GM12878 (cell line): ENCODE data around the gene FOXI1. TPM values are rescaled to one million over a fixed set of nuclear protein-coding genes. Genes with fewer than 3 reads are reported as not detected.

Source experiments
- ATAC-seq: fragments of 200-7000 bp; cut with Tn5 transposase; 3 replicates; pipeline ENCODE4 v1.9.1; 2020; ENCODE audit warnings: mild to moderate bottlenecking, moderate library complexity
- BruUV-seq: library from RNA; stranded (reverse); fragments of 400-500 nt; replicated peaks from 2 replicates; lab custom pipeline; 2021; lab: Mats Ljungman, UMichigan
- CTCF ChIA-PET: fragments of 300-600 bp; sonication (Branson Sonifier 250); formaldehyde crosslinking; extraction: SDS; loops from one replicate; lab custom pipeline; 2021; ENCODE audit warnings: inconsistent platforms; lab: Yijun Ruan, JAX
- POLR2A ChIA-PET: fragments of 350-600 bp; formaldehyde crosslinking; extraction: SDS; loops from one replicate; lab custom pipeline; 2021; ENCODE audit warnings: inconsistent platforms; lab: Charles Lee
- RAD21 ChIA-PET: fragments of 300-600 bp; sonication (Branson Sonifier 250); formaldehyde crosslinking; loops from one replicate; lab custom pipeline; 2023; ENCODE audit warnings: antibody characterized with exemption; ENCODE audit not compliant: unreplicated experiment; lab: Charles Lee
- SMC1A ChIA-PET: fragments of 300-600 bp; sonication (Branson Sonifier 250); formaldehyde crosslinking; loops from one replicate; lab custom pipeline; 2023; ENCODE audit not compliant: unreplicated experiment, uncharacterized antibody; lab: Charles Lee
- DNase-seq: peaks from one replicate; pipeline ENCODE4 v3.0.0-alpha.2; 2011; ENCODE audit warnings: low read depth, low spot score
- FAIRE-seq: peaks from 3 replicates; lab custom pipeline; 2011; peaks lifted over from hg19 to GRCh38; lab: Jason Lieb, UNC
- H2AFZ ChIP-seq: 2 replicates; pipeline ENCODE4 v1.6.0; 2011; ENCODE audit warnings: low read depth, low read length, control low read depth; ENCODE audit not compliant: control insufficient read depth
- H3K27ac ChIP-seq: 2 replicates; pipeline ENCODE4 v1.5.1; 2011; ENCODE audit warnings: control low read depth; ENCODE audit not compliant: control insufficient read depth, insufficient read depth
- H3K27me3 ChIP-seq, 2 experiments: replicated peaks in 1 of 2; 2 replicates each; pipeline versions ENCODE4 v1.6.0 to v1.6.1; 2011; ENCODE audit warnings: low read length in 1 of 2; ENCODE audit not compliant: control insufficient read depth in 2 of 2, insufficient read depth in 2 of 2
- H3K36me3 ChIP-seq, 2 experiments: 2 replicates each; pipeline ENCODE4 v1.5.1; 2011; ENCODE audit warnings: low read length in 1 of 2; ENCODE audit not compliant: control insufficient read depth in 2 of 2, insufficient read depth in 2 of 2
- H3K4me1 ChIP-seq: 2 replicates; pipeline ENCODE4 v1.6.1; 2011; ENCODE audit warnings: mild to moderate bottlenecking, low read length, moderate library complexity, mixed read lengths; ENCODE audit not compliant: control insufficient read depth, insufficient read depth
- H3K4me2 ChIP-seq: 2 replicates; pipeline ENCODE4 v1.6.0; 2011; ENCODE audit warnings: control low read depth; ENCODE audit not compliant: control insufficient read depth, insufficient read depth
- H3K4me3 ChIP-seq: fragments of 200-600 bp; sonication (generic); 2 replicates; pipeline ENCODE4 v1.5.1; 2016
- H3K79me2 ChIP-seq: 2 replicates; pipeline ENCODE4 v1.6.0; 2011; ENCODE audit warnings: low read length; ENCODE audit not compliant: control insufficient read depth, insufficient read depth
- H3K9ac ChIP-seq: 2 replicates; pipeline ENCODE4 v1.8.0; 2011; ENCODE audit warnings: low read length, control low read depth, mixed read lengths; ENCODE audit not compliant: control insufficient read depth, insufficient read depth
- H3K9me3 ChIP-seq: replicated peaks from 3 replicates; pipeline ENCODE4 v1.5.1; 2011; ENCODE audit warnings: mild to moderate bottlenecking, low read length; ENCODE audit not compliant: control insufficient read depth, insufficient read depth
- H4K20me1 ChIP-seq: 2 replicates; pipeline ENCODE4 v1.6.0; 2011; ENCODE audit not compliant: control insufficient read depth, insufficient read depth
- CBFB ChIP-seq: IDR thresholded peaks from 2 replicates; pipeline ENCODE4 v1.6.1; 2016; ENCODE audit warnings: antibody characterized with exemption, low read depth
- DPF2 ChIP-seq: fragments of 450-650 bp; IDR thresholded peaks from 2 replicates; pipeline ENCODE4 v1.6.1; 2017; ENCODE audit warnings: mild to moderate bottlenecking
- ESRRA ChIP-seq: IDR thresholded peaks from 2 replicates; pipeline ENCODE4 v1.6.1; 2012; ENCODE audit warnings: mild to moderate bottlenecking, low read length, improper control_type of control experiment
- NFIC ChIP-seq: IDR thresholded peaks from 2 replicates; pipeline ENCODE4 v1.6.1; 2012; ENCODE audit warnings: low read depth, mild to moderate bottlenecking, inconsistent platforms, low read length, moderate library complexity
- NR2C1 ChIP-seq: fragments of 450-650 bp; IDR thresholded peaks from 2 replicates; pipeline ENCODE4 v1.6.1; 2017; ENCODE audit warnings: antibody characterized with exemption, mild to moderate bottlenecking, moderate library complexity
- POU2F2 ChIP-seq: IDR thresholded peaks from 3 replicates; pipeline ENCODE4 v1.6.1; 2011; ENCODE audit warnings: low read depth, mild to moderate bottlenecking, low read length, borderline replicate concordance
- SRF ChIP-seq, 2 experiments: IDR thresholded peaks; 2 replicates each; pipeline ENCODE4 v1.6.1; 2011; ENCODE audit warnings: low read depth in 2 of 2, low read length in 2 of 2, mild to moderate bottlenecking in 1 of 2, moderate library complexity in 1 of 2
- STAT3 ChIP-seq: IDR thresholded peaks from 2 replicates; pipeline ENCODE4 v1.6.1; 2011; ENCODE audit warnings: low read depth, low read length, improper control_type of control experiment
- TAF1 ChIP-seq: IDR thresholded peaks from 2 replicates; pipeline ENCODE4 v1.6.1; 2011; ENCODE audit warnings: mild to moderate bottlenecking, low read depth, low read length, borderline replicate concordance
- TCF7 ChIP-seq: IDR thresholded peaks from 2 replicates; pipeline ENCODE4 v1.6.1; 2014; ENCODE audit warnings: antibody characterized with exemption, borderline replicate concordance
- WGBS: methylation state at CpG from one replicate; pipeline ENCODE4 v1.1.6; 2016; ENCODE audit warnings: low lambda C conversion rate; ENCODE audit not compliant: insufficient replicate concordance, insufficient coverage; ENCODE audit errors: missing lambda C conversion rate; 5-methylcytosine and 5-hydroxymethylcytosine counted together
- in situ Hi-C: fragments of 300-500 bp; cut with MboI; formaldehyde crosslinking; loops from 9 replicates; pipeline ENCODE4 v1.14.3; 2018; ENCODE audit warnings: mixed read lengths
- intact Hi-C: fragments of 100-400 bp; cut with micrococcal nuclease; formaldehyde crosslinking; loops from one replicate; pipeline ENCODE4 v1.14.2; 2022; ENCODE audit not compliant: unreplicated experiment
- polyA plus RNA-seq, 11 experiments: library from polyadenylated mRNA; depleted of rRNA in 4 of 11; unstranded in 6 of 11; stranded (reverse) in 5 of 11; fragments of >200 nt; fragmentation: Nextera tagmentation in 4 of 11; fragmentation: Illumina TruSeq in 1 of 11; extraction: Ambion mirVana in 4 of 11; extraction: Trizol in 1 of 11; gene quantifications; 1 replicate in 1 of 11; 2 replicates in 10 of 11; pipeline versions ENCODE4 v1.2.1 to v1.2.3, GENCODE V29; 2011 to 2016; ENCODE audit warnings: inconsistent platforms in 2 of 11, missing spikeins in 2 of 11, low read depth in 1 of 11
- total RNA-seq, 4 experiments: library from RNA; depleted of rRNA in 3 of 4; stranded (reverse); fragments of >200 nt in 3 of 4; fragmentation: Illumina TruSeq in 1 of 4; extraction: Trizol in 1 of 4; gene quantifications; 2 replicates each; pipeline versions ENCODE4 v1.2.1 to v1.2.3, GENCODE V29; 2013 to 2021
- TF ChIP-seq, protein P1 (sequence below): IDR thresholded peaks from 2 replicates; pipeline ENCODE4 v1.6.1; 2012; ENCODE audit warnings: low read length, inconsistent platforms
- TF ChIP-seq, protein P2 (sequence below): IDR thresholded peaks from 2 replicates; pipeline ENCODE4 v1.6.1; 2012; ENCODE audit warnings: low read depth, low read length, improper control_type of control experiment

Gene FOXI1
- total and polyA plus RNA-seq, 10 of the 15 experiments (the other 5 are each of a cell fraction or from before 2014, with no cell fraction given) = not detected

DNA sequence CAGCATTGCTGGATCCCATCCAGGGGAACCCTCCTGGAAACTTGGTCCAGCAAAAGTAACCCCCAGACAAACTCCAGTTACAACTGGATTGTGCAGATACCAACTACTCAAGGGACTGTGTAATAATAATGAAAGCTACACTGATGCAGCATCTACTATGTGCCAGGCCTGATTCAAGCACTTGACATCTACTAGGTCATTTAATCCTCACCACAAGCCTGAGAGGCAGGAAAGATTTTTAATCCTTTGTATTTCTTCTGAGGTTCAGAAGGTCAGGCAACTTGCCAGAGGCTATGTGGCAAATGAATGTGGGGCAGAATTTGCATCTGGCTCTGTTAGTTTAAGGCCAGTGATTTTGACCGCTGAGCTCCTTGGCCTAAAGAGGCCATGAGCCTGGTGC is 29.5 kb upstream of the FOXI1 start:
- H3K27ac ChIP-seq = no peak overlapping the region
- TF ChIP-seq CBFB (no peak), DPF2 (no peak), NFIC (no peak), TAF1 (no peak), POU2F2 (no peak), STAT3 (no peak), TCF7 (no peak), NR2C1 (no peak), SRF (IDR thresholded peaks at IDR 0.05; ENCODE audit: low read depth in 2 of 2, low read length in 2 of 2) (no peak), ESRRA (no peak)
- TF ChIP-seq, protein P1, sequence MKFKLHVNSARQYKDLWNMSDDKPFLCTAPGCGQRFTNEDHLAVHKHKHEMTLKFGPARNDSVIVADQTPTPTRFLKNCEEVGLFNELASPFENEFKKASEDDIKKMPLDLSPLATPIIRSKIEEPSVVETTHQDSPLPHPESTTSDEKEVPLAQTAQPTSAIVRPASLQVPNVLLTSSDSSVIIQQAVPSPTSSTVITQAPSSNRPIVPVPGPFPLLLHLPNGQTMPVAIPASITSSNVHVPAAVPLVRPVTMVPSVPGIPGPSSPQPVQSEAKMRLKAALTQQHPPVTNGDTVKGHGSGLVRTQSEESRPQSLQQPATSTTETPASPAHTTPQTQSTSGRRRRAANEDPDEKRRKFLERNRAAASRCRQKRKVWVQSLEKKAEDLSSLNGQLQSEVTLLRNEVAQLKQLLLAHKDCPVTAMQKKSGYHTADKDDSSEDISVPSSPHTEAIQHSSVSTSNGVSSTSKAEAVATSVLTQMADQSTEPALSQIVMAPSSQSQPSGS = no peak
- TF ChIP-seq, protein P2, sequence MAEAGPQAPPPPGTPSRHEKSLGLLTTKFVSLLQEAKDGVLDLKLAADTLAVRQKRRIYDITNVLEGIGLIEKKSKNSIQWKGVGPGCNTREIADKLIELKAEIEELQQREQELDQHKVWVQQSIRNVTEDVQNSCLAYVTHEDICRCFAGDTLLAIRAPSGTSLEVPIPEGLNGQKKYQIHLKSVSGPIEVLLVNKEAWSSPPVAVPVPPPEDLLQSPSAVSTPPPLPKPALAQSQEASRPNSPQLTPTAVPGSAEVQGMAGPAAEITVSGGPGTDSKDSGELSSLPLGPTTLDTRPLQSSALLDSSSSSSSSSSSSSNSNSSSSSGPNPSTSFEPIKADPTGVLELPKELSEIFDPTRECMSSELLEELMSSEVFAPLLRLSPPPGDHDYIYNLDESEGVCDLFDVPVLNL = no peak
- ChIA-PET RAD21 (no interaction called here), SMC1A (no interaction called here), POLR2A (interaction anchor here (0.6 kb wide), 1 partner anchor 11 kb away, joined by 3 read pairs; no protein-coding TSS in a partner anchor), CTCF (no interaction called here)
- H3K9ac ChIP-seq = no peak overlapping the region
- no peaks in the 10 kb centered on the region for H3K4me1 ChIP-seq
- 83% methylated on average over 1 of the region's 1 CpG for WGBS
- H3K27me3 ChIP-seq = no peaks in the 10 kb centered on the region
- DNase-seq = no peak
- ATAC-seq = no peak
- H4K20me1 ChIP-seq = no peaks in the 10 kb centered on the region
- H3K4me3 ChIP-seq = no peak overlapping the region
- H3K9me3 ChIP-seq = no peaks in the 10 kb centered on the region
- no TSS peak for BruUV-seq
- H2AFZ ChIP-seq = no peak overlapping the region
- H3K4me2 ChIP-seq = no peak overlapping the region
- intact Hi-C loops (loop anchor here (10.0 kb wide), 1 partner anchor 371 kb away; no protein-coding TSS in a partner anchor), in situ Hi-C loops (no loop called here)
- no peak for FAIRE-seq
- no peaks in the 10 kb centered on the region for H3K79me2 ChIP-seq
- H3K36me3 ChIP-seq = peaks cover 42 to 43% of the 10 kb centered on the region in 2 experiments; a peak in 3 of 4 replicates
